ENCODE measurements around the gene FGF23.

Gene FGF23

GRCh38 chr12:4379405-4379804 lies at the start of gene FGF23:
TSS of gene FGF23 (minus strand) at chr12:4379712. CDS start at chr12:4379582, 130 bp downstream.
- Histone ChIP-seq H3K27ac (ENCODE audit: low read length) (no peak within 1 kb of the TSS), H4K20me1 (ENCODE audit: insufficient read depth, low read length) (no peaks in the 10 kb centered on the region), H3K79me2 (ENCODE audit: insufficient read depth, low read length) (no peaks in the 10 kb centered on the region), H3K9me3 (ENCODE audit: insufficient read depth, low read length, severe bottlenecking) (no peaks in the 10 kb centered on the region), H3K4me3 (ENCODE audit: low read depth in 1 of 2, low read length in 2 of 2) (no peak within 1 kb of the TSS), H3K4me2 (ENCODE audit: insufficient read depth, low read length) (no peak within 1 kb of the TSS), H3K9ac (ENCODE audit: low read depth, low read length) (no peak within 1 kb of the TSS), H2AFZ (ENCODE audit: low read depth, low read length) (no peak within 1 kb of the TSS), H3K36me3 (ENCODE audit: insufficient read depth, low read length) (no peaks in the 10 kb centered on the region), H3K4me1 (ENCODE audit: insufficient read depth, low read length) (no peaks in the 10 kb centered on the region), H3K27me3 (ENCODE audit: insufficient read depth, low read length, poor library complexity) (peaks cover 26% of the 10 kb centered on the region)
- ATAC-seq (ENCODE audit: insufficient read depth, low read depth), result no peak
- TF ChIP-seq EZH2 (IDR thresholded peaks at IDR 0.05; ENCODE audit: borderline replicate concordance, low read depth, low read length, severe bottlenecking) (no peak), CTCF (IDR thresholded peaks at IDR 0.05; ENCODE audit: borderline replicate concordance, extremely low read depth, low read length, poor library complexity, severe bottlenecking) (no peak)
- DNase-seq, result no peak

GRCh38 chr12:4424422-4424821 lies 44.9 kb upstream of the FGF23 start:
- Histone ChIP-seq H3K27ac (ENCODE audit: low read length) (no peak overlapping the region), H3K4me2 (ENCODE audit: insufficient read depth, low read length) (no peak overlapping the region), H2AFZ (ENCODE audit: low read depth, low read length) (no peak overlapping the region), H3K9me3 (ENCODE audit: insufficient read depth, low read length, severe bottlenecking) (no peaks in the 10 kb centered on the region), H3K36me3 (ENCODE audit: insufficient read depth, low read length) (no peaks in the 10 kb centered on the region), H3K4me3 (ENCODE audit: low read depth in 1 of 2, low read length in 2 of 2) (no peak overlapping the region), H4K20me1 (ENCODE audit: insufficient read depth, low read length) (no peaks in the 10 kb centered on the region), H3K79me2 (ENCODE audit: insufficient read depth, low read length) (no peaks in the 10 kb centered on the region), H3K9ac (ENCODE audit: low read depth, low read length) (no peak overlapping the region), H3K4me1 (ENCODE audit: insufficient read depth, low read length) (no peaks in the 10 kb centered on the region), H3K27me3 (ENCODE audit: insufficient read depth, low read length, poor library complexity) (no peaks in the 10 kb centered on the region)
- DNase-seq (no peak), ATAC-seq (ENCODE audit: insufficient read depth, low read depth) (no peak)
- TF ChIP-seq EZH2 (IDR thresholded peaks at IDR 0.05; ENCODE audit: borderline replicate concordance, low read depth, low read length, severe bottlenecking), result no peak
- TF ChIP-seq CTCF (IDR thresholded peaks at IDR 0.05; ENCODE audit: borderline replicate concordance, extremely low read depth, low read length, poor library complexity, severe bottlenecking), result no peak

- DNase-seq (no peak), ATAC-seq (ENCODE audit: insufficient read depth, low read depth) (no peak)
- no peaks in the 10 kb centered on the region for H3K9me3 ChIP-seq (ENCODE audit: insufficient read depth, low read length, severe bottlenecking)
- H4K20me1 ChIP-seq (ENCODE audit: insufficient read depth, low read length), result no peaks in the 10 kb centered on the region
- no peak overlapping the region for H3K27ac ChIP-seq (ENCODE audit: low read length)
- no peaks in the 10 kb centered on the region for H3K79me2 ChIP-seq (ENCODE audit: insufficient read depth, low read length)
- H3K4me2 ChIP-seq (ENCODE audit: insufficient read depth, low read length), result no peak overlapping the region
- H3K4me3 ChIP-seq (ENCODE audit: low read depth in 1 of 2, low read length in 2 of 2), result no peak overlapping the region
- no peaks in the 10 kb centered on the region for H3K27me3 ChIP-seq (ENCODE audit: insufficient read depth, low read length, poor library complexity)
- H3K4me1 ChIP-seq (ENCODE audit: insufficient read depth, low read length), result no peaks in the 10 kb centered on the region
- no peaks in the 10 kb centered on the region for H3K36me3 ChIP-seq (ENCODE audit: insufficient read depth, low read length)
- no peak overlapping the region for H3K9ac ChIP-seq (ENCODE audit: low read depth, low read length)
- TF ChIP-seq EZH2 (IDR thresholded peaks at IDR 0.05; ENCODE audit: borderline replicate concordance, low read depth, low read length, severe bottlenecking) (no peak), CTCF (IDR thresholded peaks at IDR 0.05; ENCODE audit: borderline replicate concordance, extremely low read depth, low read length, poor library complexity, severe bottlenecking) (no peak)
- no peak overlapping the region for H2AFZ ChIP-seq (ENCODE audit: low read depth, low read length)
Measured at GRCh38 chr12:4423528-4424195, 44.1 kb upstream of the FGF23 start.
